ENCODE data around the gene HOXD4. TPM values are rescaled to one million over a fixed set of nuclear protein-coding genes. Genes with fewer than 3 reads are reported as not detected.

Gene HOXD4
- polyA plus RNA-seq, 4 donors = 40.2 to 47.1 (median 41.9) TPM

DNA sequence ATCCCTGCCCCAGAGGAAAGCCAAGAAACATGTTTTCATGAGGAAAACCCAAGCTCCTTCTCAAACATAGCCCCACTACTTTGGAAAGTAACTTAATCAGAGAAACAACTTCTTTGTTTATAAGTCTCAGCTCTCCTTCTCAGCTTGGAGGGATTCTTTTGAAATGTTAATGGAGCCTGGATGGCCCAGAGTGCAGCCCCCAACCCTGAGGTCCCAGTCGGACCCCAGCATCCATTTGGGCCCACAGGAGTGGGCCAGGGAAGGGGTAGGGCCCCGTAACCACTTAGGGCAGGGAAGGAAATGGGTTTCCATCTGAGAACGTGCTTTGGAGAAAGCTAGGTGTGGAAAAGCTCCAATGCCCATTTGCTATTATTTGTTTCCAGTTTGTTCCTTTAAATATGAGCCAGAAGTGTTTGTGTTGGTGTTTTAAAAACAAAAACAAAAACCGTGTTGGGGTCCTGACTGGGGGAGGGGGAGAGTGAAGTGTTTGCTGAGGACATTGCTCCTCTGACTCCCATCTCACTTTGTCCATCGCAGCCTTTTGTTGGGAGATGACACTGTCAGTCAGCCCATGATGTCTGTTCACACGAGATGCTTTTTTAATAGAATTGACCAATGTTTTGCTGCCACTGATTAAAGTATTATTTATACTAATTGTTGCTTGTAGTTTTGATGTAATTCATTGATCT lies 4.2 kb downstream of the HOXD4 start:
- no peak for DNase-seq (ENCODE audit: low read depth in 4 of 4, low spot score in 3 of 4)

DNA sequence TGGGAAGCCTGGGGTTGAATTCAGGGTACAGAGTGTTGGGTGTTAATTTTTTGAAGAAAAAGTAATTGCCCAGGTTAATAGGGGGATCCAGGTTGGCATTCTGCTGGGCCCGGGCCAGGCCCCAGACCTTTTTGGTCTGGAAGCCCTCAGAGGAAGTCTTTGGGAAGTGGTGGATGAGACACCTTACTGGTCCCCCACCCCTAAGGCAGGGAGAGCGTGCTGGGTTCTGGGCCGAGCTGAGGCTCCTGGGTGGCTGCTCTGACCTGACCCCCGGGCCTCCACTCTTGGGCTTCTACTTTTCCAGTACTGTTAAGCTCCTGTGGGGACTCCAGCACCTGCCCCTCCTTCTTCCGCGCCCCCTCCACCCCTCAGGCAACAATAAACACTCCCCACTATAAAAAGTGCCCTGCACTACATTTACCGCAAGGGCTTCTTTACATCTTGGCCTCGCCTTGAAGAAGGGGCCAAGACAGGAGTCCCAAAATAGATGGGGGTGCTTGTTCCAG lies 5.0 kb downstream of the HOXD4 start:
- no peak for DNase-seq (ENCODE audit: low read depth in 4 of 4, low spot score in 3 of 4)

DNA sequence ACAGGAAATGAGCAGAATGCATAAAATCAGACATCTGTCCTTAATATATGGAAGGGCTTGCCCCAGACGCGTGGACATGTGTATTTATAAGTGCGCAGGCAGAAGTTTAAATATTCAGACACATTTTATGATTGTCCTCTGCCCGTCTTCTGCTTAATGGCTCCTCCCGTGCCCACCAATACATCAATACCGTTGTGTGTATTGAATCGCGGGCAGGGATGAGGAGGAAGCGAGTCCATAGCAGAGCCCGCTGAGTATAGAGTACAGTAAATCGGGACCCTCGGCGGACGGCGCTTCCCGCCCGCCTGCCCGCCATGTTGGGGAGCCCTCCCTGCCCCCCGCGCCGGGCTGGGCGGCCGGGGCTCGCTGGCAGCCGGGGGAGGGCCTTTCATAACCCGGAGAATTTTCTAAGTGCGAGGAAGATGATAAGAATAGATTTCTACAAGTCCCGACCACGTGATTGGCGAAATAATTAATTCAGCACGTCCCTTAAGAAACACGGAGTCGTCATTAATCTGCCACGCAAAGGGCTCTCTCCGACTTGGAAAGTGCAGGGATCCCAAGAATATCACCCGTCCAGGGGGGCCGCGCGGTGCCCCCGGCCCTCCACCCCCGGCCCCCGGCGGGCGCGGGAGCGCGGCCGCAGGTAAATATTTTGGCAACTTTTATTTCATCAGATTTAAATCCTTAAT lies 5.6 kb downstream of the HOXD4 start, which contains the start of gene HOXD3:
Gene HOXD3 (plus strand): TSS at position 501 of the 692 bp plus-strand sequence. CDS start 11,808 bp downstream, outside the sequence.
- peak in 1 of 4 donors; percentile 59 for DNase-seq (ENCODE audit: low read depth in 4 of 4, low spot score in 3 of 4)

DNA sequence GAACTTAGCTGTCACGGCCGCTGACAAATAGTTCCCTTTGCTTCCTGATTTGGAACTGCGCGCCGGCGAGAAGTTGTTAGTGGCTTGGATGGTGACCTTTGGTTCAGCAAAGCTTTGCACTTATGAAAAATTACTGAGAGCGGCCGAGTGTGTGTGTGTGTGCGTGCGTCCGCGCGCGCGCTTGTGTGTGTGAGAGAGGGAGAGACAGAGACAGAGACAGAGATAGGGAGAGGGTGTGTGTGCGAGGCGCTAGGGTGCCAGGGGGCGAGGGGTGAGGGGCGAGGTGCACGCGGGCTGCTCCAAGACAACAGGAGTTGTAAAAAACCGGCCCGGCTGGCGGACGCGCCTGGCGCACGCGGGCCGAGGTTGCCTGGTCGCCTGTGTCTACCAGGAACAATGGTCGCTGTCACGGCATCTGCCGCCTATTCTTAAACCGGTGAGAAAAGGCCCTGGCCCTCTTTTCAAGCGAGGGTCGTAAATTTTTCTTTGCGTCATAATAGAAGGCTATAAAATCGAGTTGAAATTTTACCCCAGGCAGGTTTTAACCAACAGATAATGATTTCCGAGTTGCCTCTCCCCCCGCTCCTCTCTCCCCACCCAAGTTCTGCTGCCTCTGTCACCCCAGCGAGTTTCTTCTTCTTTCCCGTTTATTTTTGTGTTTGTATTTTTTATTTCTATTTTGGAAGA lies 6.3 kb downstream of the HOXD4 start:
- DNase-seq (ENCODE audit: low read depth in 4 of 4, low spot score in 3 of 4) = peak in 1 of 4 donors; percentile 58

DNA sequence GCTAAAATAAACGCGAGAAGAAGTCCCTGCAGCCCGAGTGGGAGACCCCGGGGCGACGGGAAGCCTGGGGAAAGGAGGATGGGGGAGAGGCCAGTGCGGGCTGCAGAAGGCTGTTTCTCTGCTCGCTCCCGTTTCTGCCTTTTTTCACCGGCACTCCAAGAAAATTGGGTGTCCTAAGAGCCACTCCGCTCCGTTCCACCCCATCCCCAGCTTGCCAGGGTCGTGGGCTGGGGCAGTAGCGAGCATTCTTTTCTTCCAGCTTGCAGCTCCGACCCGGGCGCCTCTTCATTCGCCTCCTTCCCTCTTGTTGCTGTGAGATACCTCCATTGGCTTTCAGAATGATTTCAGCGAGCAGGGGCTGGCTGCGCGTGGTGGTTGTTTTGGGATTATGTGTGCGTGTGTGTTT lies 6.8 kb downstream of the HOXD4 start:
- peak in 1 of 4 donors; percentile 28 for DNase-seq (ENCODE audit: low read depth in 4 of 4, low spot score in 3 of 4)

DNA sequence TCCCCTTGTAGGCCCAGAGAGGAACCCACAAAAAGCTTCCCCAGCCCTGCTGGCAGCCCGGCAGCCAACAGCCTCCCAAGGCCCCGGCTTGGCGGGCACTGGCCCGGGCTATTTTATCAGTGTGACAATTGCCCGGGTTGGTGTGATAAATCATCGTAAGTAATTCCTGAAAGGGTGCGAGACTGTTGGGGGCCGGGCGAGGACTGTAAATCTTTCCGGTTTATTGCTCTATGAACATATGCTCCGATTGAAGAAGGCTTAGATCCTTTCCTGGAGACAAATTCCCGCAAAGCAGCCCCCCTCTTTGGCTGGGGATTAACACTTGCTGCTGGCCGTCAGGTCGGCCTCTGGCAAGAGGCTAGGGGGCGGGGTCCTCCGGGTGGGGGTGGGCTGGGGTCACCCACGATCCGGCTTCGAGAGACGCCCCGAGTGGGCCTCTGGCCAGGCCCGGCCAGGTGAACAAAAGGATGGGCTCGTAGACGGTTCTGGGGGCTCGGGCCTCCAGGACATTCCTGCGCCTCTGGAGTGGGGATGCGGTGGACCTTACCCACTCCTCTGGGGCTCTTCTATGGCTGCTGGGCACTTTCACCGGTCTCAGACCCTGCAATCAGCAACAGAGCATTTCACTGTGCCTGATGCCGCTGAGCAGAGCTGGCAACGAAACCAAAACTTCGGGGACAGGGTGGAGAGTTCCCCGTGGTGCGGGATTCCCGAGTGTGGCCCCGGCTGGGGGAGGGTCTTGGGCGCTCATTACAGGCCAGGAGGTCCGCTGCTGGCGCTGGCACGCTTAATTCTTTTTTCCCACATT lies 7.7 kb downstream of the HOXD4 start:
- DNase-seq (ENCODE audit: low read depth in 4 of 4, low spot score in 3 of 4) = peak in 1 of 4 donors; percentile 58

DNA sequence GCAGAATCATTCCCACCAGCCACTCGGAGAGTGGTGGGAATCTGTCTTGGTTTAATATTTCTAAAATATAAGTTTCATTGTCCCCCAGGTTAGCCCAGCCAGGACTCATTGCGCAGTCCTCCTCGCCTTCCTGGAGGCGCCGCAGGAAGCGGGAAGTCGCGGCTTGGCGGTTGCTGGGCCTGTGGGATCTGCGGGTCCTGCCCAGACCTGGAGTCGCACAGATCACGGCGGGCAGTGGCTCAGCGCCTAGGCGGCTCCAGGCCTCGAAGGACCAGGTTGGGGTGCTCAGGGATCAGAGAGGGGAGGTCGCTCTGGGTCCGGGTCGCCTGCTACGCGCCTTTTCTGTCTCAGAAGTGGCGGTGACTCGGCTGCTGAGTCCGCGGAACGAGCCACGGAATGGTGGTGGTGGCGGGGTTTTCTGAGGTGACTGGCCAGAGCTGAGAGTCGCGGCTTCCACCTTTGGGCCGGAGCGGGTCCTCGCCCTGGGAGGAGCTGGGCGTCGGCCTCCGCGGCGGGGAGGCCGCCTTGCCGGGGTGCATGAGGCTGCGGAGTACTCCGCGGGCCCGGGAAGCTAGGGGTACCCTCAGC lies 8.4 kb downstream of the HOXD4 start:
- DNase-seq (ENCODE audit: low read depth in 4 of 4, low spot score in 3 of 4) = no peak

DNA sequence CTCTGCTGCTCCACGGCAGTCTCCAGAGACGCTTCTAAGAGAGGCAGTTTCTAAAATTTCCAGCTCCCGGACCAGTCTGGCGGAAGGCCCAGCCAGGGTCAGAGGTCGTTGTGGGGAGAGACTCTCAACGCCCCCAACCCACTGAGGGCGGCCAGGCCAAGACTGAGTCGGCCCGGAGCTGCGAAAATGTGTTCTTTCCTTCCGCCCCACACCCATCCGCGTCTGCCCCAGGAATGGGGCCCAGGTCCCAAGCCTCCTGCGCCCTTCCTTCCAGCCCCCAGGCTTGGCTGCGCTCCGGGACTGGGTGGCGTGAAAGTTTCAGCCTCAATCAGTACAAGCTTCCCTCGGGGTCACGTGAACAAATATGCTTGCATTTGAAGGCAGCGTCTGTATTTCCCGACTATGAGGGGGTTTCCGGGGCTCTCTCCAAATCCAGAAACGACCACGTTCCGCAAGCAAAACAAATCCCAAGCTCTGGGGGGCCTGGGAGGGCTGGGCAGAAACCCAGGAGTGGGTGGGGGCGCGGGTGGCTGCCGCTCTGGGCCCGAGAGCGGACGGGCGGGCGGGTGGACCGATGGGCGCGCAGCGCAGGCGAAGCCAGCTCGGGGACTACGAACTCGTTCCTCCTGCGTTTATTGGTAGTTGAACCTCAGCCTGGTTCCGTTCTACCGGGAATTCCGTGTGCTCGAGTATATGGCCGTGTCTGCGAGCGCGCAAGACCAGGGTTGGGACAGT lies 9.1 kb downstream of the HOXD4 start:
- DNase-seq (ENCODE audit: low read depth in 4 of 4, low spot score in 3 of 4) = peak in 1 of 4 donors; percentile 68

DNA sequence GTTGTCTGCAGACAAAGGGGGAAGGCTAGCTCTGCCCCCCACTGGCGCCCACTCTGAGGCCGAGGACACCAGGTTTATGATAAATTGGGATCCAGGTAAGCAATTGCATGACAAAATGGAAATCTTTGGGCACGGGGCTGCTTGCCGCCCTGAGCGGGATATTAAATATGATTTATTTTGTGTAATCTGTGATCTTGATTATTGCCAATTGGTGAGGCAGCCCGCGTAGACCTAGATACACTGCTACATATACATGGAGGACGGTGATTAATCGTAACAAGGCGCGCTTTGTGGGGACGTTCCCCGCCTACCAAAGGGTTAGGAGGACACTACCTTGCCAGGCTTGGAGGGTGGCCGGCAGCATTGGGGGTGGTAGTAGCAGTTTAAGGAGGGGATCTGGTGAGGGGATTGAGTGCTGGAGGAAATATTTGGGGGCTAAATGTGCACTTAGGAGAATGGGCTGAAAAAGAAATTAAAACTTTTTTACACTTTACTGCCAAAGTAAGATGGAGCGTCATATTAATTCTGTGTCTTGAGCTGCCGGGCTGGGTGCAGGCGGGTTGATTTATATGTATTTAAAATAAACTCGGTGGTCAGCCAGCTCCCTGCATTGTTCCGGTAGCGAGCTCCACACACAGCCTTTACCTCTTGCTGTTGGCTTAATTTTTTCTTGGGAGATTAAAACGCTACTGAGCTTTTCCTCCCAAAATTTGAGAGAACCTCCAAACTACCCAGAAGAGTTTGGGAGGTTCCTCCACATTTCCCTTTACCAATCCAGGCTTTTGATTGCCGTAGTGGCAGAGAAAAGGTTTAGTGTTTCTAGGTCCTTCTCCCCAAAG lies 9.9 kb downstream of the HOXD4 start:
- peak in 1 of 4 donors; percentile 28 for DNase-seq (ENCODE audit: low read depth in 4 of 4, low spot score in 3 of 4)

DNA sequence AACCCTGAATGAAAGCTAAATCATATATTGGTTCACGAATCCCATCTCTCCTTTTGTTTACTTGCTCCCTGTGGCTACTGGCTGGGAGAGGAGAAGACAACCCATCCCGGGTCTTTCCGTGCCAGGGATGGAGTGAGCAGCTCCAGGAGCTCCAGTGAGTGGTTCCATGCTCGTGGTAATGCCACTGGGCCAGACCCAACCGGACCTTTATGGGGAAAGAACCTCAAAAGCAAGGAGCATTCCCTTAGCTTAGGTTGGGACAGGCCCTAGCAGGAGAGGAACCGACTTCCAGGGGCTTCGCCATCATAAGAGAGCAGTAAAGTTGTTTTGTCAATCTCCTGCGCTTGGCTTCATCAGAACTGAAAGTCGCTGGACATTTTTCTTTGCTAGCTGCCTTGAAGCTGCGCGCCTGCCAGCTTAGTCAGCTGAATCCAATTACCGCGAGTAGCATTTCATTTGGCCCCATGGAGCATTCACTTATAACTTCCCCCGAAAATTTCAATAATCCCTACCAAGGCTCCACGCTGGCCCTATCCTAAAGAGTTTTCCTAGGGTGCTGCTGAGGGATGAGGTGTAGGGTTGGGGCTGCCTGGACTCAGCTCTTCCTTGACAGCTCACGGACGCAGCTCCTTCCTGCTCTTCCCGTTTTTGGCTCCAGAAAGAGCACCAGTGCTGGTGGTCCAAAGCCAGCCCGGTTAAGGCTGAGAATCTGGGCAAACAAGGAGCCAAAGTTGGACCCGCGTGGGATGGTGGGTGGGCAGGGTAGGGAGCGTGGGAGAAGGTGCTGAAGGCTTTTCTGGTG lies 10.7 kb downstream of the HOXD4 start:
- DNase-seq (ENCODE audit: low read depth in 4 of 4, low spot score in 3 of 4) = no peak

DNA sequence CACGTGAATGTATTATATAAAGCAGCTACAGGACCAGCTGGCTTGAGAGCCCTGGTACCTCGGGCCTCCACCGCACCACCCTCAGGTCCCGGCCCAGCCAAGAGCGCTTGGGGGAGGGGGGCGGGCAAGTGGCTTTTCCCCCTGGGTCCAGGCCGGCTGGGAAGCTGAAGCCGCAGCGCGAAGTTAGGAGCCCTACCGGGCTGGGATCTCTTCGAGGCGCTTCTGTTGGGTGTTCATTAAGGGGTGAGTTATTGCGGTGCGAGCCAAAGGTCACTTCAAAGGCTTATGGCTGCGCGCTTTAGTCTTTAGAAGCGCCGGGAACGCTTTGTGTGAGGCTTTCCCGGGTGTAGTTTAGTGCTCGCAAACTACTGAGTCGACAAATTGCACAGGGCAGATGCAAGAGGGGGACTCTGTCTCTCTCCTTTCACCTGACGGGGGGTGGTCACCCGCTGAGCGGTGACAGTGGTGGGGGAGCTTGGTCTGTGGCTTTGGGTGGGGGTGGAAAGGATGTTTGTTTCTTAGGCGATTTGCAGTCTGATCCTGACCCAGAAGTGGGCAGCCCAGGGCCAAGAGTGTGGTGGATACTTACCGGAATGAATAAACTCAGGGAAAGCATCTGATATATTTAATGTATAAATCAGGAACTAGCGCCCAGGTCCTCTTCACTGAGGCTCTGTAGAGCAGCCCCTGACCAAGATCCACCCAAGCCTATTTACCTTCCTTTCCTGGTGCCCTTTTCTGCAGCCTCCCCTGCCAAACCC lies 11.7 kb downstream of the HOXD4 start:
- DNase-seq (ENCODE audit: low read depth in 4 of 4, low spot score in 3 of 4) = peak in 1 of 4 donors; percentile 86

DNA sequence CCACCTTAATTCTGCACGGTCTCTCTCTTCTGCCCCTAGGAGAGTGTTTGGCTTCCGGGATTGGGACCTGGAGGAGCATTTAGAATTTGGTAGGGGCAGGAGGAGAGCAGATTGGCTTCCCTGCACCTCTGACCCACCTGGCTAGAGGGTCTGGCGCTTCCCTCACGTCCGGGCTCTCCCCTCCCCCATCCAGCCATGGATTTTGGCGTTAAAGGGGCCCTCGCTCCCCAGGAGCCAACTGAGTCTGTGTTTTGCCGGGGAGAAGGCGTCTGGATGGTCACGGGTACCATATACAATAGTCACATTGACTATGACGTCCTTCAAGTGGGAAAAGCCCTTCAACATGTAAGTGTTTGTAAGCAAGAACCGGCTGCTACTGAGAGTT lies 12.3 kb downstream of the HOXD4 start:
- DNase-seq (ENCODE audit: low read depth in 4 of 4, low spot score in 3 of 4) = no peak

DNA sequence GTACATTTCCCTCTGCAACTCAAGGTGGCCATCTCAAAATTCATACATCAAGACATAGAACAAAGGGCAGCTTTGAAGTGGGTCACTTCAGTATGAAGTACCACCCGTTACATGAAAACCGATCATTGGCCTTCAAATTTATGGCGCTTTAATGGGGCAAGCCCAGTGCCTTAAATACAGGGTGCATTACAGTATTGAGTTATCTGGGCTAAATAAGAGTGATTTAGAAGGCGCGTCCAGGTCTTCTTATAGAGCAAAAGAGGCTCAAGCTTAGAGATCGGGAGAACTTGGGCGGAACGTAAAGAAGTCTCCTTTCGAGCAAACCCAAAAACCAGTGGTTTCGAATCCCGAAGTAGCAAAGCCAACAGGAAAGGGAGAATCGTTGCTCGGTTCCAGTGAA lies 12.9 kb downstream of the HOXD4 start:
- DNase-seq (ENCODE audit: low read depth in 4 of 4, low spot score in 3 of 4) = no peak

DNA sequence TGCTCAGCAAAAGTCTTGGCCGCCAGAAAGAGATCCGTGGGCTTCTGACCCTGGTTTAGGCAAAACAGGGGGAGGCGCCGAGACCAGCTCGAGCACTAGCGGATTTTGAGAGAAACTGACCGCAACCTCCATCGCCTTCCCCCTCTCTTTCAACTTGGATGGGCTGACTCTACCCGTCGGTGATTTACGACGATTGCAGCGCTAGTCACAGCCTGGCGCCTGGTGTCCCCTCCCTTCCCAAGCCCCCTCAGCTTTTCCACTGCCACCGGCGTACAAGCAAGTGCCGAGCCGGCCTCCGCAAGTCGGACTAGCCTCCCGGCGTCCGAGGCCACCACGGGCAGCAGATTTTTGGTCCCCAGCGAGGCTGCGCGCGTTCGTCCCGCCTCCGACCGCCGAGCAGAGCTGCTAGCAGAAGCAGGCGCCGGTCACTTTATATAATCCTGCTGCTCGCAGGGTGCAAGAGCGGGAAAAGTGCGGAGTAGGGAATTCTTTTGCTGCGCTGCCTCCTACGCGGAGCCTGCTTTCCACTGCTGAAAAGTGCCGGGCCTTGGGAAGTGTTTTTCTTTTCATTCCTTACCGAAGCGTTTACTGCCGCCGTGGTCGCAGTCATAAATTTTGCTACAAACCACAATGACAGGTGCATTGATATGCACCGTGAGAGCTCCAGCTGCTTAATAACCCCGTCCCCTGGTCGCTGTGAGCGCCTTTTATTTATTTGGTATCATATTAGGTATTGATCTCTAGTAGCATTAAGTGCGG lies 13.4 kb downstream of the HOXD4 start:
- no peak for DNase-seq (ENCODE audit: low read depth in 4 of 4, low spot score in 3 of 4)

DNA sequence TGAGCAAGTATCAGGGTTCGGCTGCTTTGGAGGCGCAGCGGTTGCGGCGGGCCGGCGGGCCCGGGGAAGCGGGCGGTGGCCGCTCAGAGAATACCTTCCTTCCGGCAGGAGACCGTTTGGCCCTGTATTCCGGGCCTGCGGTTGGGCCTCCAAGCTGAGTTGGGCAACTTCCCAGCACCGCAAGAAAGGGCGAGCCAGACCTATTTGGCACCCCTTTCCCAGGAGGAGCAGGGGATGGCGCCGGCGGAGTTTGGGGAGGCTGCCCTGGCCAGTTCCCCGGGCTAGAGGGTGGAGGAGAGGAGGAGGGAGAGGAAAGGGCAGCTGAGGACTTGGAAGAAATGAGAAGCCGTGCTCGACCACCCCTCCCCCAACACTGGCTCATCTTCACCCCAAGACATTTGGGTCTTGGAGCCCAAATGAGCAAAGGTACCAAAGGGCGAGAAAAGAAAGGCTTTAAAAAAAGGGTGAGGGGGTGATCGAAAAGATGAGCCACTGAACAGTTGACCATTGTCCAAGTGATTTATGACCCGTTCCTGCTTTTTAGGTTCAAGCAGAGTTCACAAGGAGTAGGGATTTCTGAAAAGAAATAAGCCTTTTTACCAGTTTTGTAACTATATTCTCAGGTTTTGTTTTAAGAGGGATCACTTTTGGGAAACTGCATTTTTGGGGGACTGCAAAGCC lies 14.2 kb downstream of the HOXD4 start:
- no peak for DNase-seq (ENCODE audit: low read depth in 4 of 4, low spot score in 3 of 4)

DNA sequence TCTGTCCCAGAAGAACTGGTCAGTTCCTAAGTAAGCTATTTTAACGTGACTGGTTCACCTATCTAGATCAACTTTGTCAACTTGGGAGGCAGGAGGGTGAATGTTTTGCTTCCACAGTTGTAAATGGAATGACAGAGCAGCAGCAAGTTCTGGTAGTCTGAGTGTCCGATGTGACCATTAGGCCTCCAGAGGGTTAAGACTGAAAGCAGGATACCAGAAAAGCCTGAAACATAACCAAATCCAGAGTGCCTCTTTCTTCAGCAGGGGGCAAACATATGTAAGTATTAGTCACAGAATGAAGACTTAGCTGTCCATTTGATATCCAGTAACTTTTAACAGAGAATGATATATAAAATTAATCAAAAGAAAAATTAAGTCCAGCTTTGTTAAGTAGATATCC lies 14.9 kb downstream of the HOXD4 start:
- no peak for DNase-seq (ENCODE audit: low read depth in 4 of 4, low spot score in 3 of 4)

Data from right renal pelvis (tissue), 4 donors.